Measurements from ENCODE around the gene FLT3LG. TPM values are rescaled to one million over a fixed set of nuclear protein-coding genes. Genes with fewer than 3 reads are reported as not detected.

Gene FLT3LG
- total RNA-seq, 2 experiments from 2014 or later = 8.2 to 8.4 TPM

GRCh38 chr19:49434907-49435583 lies 39.0 kb upstream of the FLT3LG start:
- intact Hi-C loops (cut with micrococcal nuclease; ENCODE audit: unreplicated experiment) = no loop called here
- Histone ChIP-seq H3K4me3 (ENCODE audit: low read depth, low read length, poor library complexity, severe bottlenecking) (no peak overlapping the region), H3K4me1 (ENCODE audit: insufficient read depth, low read length, poor library complexity, severe bottlenecking) (peaks cover 24% of the 10 kb centered on the region), H3K9me2 (ENCODE audit: insufficient read depth, low read length) (no peaks in the 10 kb centered on the region), H3K36me3 (ENCODE audit: insufficient read depth, low read length) (no peaks in the 10 kb centered on the region), H3K9me3 (ENCODE audit: low read length) (no peaks in the 10 kb centered on the region), H4K20me1 (ENCODE audit: insufficient read depth, low read length) (no peaks in the 10 kb centered on the region), H3K4me2 (ENCODE audit: low read length) (no peak overlapping the region), H3K79me2 (ENCODE audit: insufficient read depth, low read depth, low read length) (no peaks in the 10 kb centered on the region), H3K27ac (ENCODE audit: low read depth, low read length, poor library complexity, severe bottlenecking) (no peak overlapping the region), H2AFZ (ENCODE audit: low read length) (no peak overlapping the region)
- BruUV-seq (replicated peaks) = no TSS peak
- TF ChIP-seq CTCF (conservative IDR thresholded peaks at IDR 0.05; ENCODE audit: low read length) (no peak), EZH2phosphoT487 (IDR thresholded peaks at IDR 0.05; ENCODE audit: borderline replicate concordance, low read depth, low read length) (no peak)
- DNase-seq (ENCODE audit: low spot score) = no peak
- ChIA-PET CTCF (ENCODE audit: unreplicated experiment) (no interaction called here), POLR2A (no interaction called here)

- intact Hi-C loops (cut with micrococcal nuclease; ENCODE audit: unreplicated experiment) = no loop called here
- BruUV-seq (replicated peaks) = no TSS peak
- Histone ChIP-seq H3K4me2 (ENCODE audit: low read length) (peak overlapping the region; percentile 44; the same call in 1 of the 2 replicates), H3K4me1 (ENCODE audit: insufficient read depth, low read length, poor library complexity, severe bottlenecking) (peaks cover 18% of the 10 kb centered on the region), H2AFZ (ENCODE audit: low read length) (0 out of 2 replicates have a peak overlapping the region, but pooled peaks have one; percentile 6), H3K4me3 (ENCODE audit: low read depth, low read length, poor library complexity, severe bottlenecking) (no peak overlapping the region), H3K9me3 (ENCODE audit: low read length) (no peaks in the 10 kb centered on the region), H3K36me3 (ENCODE audit: insufficient read depth, low read length) (no peaks in the 10 kb centered on the region), H3K27ac (ENCODE audit: low read depth, low read length, poor library complexity, severe bottlenecking) (no peak overlapping the region), H3K79me2 (ENCODE audit: insufficient read depth, low read depth, low read length) (no peaks in the 10 kb centered on the region), H4K20me1 (ENCODE audit: insufficient read depth, low read length) (no peaks in the 10 kb centered on the region), H3K9me2 (ENCODE audit: insufficient read depth, low read length) (no peaks in the 10 kb centered on the region)
- TF ChIP-seq EZH2phosphoT487 (IDR thresholded peaks at IDR 0.05; ENCODE audit: borderline replicate concordance, low read depth, low read length) (no peak), CTCF (conservative IDR thresholded peaks at IDR 0.05; ENCODE audit: low read length) (no peak)
- ChIA-PET CTCF (ENCODE audit: unreplicated experiment) (no interaction called here), POLR2A (interaction anchor here (0.9 kb wide), 1 partner anchor 24 kb away, joined by 4 read pairs; no protein-coding TSS in a partner anchor)
- DNase-seq (ENCODE audit: low spot score) = no peak
Measured at GRCh38 chr19:49435670-49436069, 38.3 kb upstream of the FLT3LG start.

GRCh38 chr19:49436381-49437017 lies 37.5 kb upstream of the FLT3LG start:
- H4K20me1 ChIP-seq (ENCODE audit: insufficient read depth, low read length) = no peaks in the 10 kb centered on the region
- CTCF ChIA-PET (ENCODE audit: unreplicated experiment) = no interaction called here
- H2AFZ ChIP-seq (ENCODE audit: low read length) = 0 out of 2 replicates have a peak overlapping the region, but pooled peaks have one; percentile 6
- H3K4me1 ChIP-seq (ENCODE audit: insufficient read depth, low read length, poor library complexity, severe bottlenecking) = peaks cover 11% of the 10 kb centered on the region
- H3K9me2 ChIP-seq (ENCODE audit: insufficient read depth, low read length) = no peaks in the 10 kb centered on the region
- intact Hi-C loops (cut with micrococcal nuclease; ENCODE audit: unreplicated experiment) = no loop called here
- H3K4me3 ChIP-seq (ENCODE audit: low read depth, low read length, poor library complexity, severe bottlenecking) = no peak overlapping the region
- H3K4me2 ChIP-seq (ENCODE audit: low read length) = peak overlapping the region; percentile 44
- H3K27ac ChIP-seq (ENCODE audit: low read depth, low read length, poor library complexity, severe bottlenecking) = no peak overlapping the region
- H3K9me3 ChIP-seq (ENCODE audit: low read length) = no peaks in the 10 kb centered on the region
- no peaks in the 10 kb centered on the region for H3K36me3 ChIP-seq (ENCODE audit: insufficient read depth, low read length)
- no TSS peak for BruUV-seq (replicated peaks)
- H3K79me2 ChIP-seq (ENCODE audit: insufficient read depth, low read depth, low read length) = no peaks in the 10 kb centered on the region
- POLR2A ChIA-PET = interaction anchor here (0.6 to 0.9 kb wide), 2 partner anchors 25 to 157 kb away, joined by 4 to 7 read pairs; no protein-coding TSS in a partner anchor
- TF ChIP-seq CTCF (conservative IDR thresholded peaks at IDR 0.05; ENCODE audit: low read length) (no peak), EZH2phosphoT487 (IDR thresholded peaks at IDR 0.05; ENCODE audit: borderline replicate concordance, low read depth, low read length) (no peak)
- DNase-seq (ENCODE audit: low spot score) = peak; percentile 86

Data from OCI-LY7 (cell line).